Measurements from ENCODE around the gene WSCD2. TPM values are rescaled to one million over a fixed set of nuclear protein-coding genes. Genes with fewer than 3 reads are reported as not detected.

WSCD2 gene
- total RNA-seq, 2 donors from 2014 or later = not detected

DNA sequence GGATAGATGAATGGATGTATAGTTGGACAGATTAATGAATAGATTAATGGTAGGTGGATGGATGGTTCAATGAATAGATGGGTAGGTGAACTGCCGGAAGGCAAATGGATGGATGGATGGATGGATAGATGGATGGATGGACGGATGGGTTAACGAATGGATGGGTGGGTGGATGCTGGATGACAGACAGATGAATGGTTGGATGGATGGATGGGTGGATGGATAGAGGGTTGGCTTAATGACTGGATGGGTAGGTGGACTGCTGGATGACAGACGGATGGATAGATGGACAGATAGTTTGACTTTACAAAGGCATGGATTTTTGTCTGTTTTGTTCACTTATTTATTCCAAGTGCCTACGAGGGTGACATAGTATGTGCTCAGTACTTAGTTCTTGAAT lies 64.4 kb downstream of the WSCD2 start:
- Mint-ChIP-seq H3K36me3 (no peaks in the 10 kb centered on the region), H3K27ac (no peak overlapping the region), H3K9me3 (no peaks in the 10 kb centered on the region)
- DNase-seq (ENCODE audit: low spot score in 2 of 2) (no peak), ATAC-seq (no peak)

- Mint-ChIP-seq H3K9me3 (no peaks in the 10 kb centered on the region), H3K27ac (no peak overlapping the region), H3K36me3 (no peaks in the 10 kb centered on the region)
- ATAC-seq (no peak), DNase-seq (ENCODE audit: low spot score in 2 of 2) (peak in 1 of 2 donors; percentile 19)
Measured at GRCh38 chr12:108193917-108194316, 64.8 kb downstream of the WSCD2 start.

- DNase-seq (ENCODE audit: low spot score in 2 of 2) = no peak
- no peak for ATAC-seq
- H3K36me3 Mint-ChIP-seq = no peaks in the 10 kb centered on the region
- H3K9me3 Mint-ChIP-seq = no peaks in the 10 kb centered on the region
- no peak overlapping the region for H3K27ac Mint-ChIP-seq
Measured at GRCh38 chr12:108194585-108194984, 65.5 kb downstream of the WSCD2 start.

DNA sequence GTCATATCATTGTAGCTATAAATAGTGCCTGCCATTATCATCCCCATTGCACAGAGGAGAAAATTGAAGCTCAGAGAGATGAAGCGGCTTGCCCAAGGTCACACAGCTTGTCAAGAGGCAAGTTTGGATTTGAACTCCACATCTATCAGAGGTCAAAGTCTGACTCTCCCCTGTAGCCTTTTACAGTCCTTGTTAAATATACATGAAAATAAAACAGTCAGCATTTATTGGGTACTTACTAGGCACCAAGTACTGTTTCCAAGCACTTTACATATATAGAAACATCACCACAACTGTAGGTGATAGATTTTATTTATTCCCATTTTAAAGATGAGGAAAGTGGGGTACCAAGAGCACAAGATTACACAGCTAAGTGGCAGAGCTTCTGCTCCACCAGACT lies 67.2 kb downstream of the WSCD2 start:
- ATAC-seq = no peak
- H3K9me3 Mint-ChIP-seq = no peaks in the 10 kb centered on the region
- H3K36me3 Mint-ChIP-seq = no peaks in the 10 kb centered on the region
- no peak overlapping the region for H3K27ac Mint-ChIP-seq
- no peak for DNase-seq (ENCODE audit: low spot score in 2 of 2)

- no peak overlapping the region for H3K27ac Mint-ChIP-seq
- H3K36me3 Mint-ChIP-seq = no peaks in the 10 kb centered on the region
- DNase-seq (ENCODE audit: low spot score in 2 of 2) (no peak), ATAC-seq (no peak)
- H3K9me3 Mint-ChIP-seq = no peaks in the 10 kb centered on the region
Measured at GRCh38 chr12:108196921-108197320, 67.8 kb downstream of the WSCD2 start.

- H3K9me3 Mint-ChIP-seq = no peaks in the 10 kb centered on the region
- H3K36me3 Mint-ChIP-seq = no peaks in the 10 kb centered on the region
- DNase-seq (ENCODE audit: low spot score in 2 of 2) (no peak), ATAC-seq (no peak)
- no peak overlapping the region for H3K27ac Mint-ChIP-seq
Measured at GRCh38 chr12:108198043-108198442, 69.0 kb downstream of the WSCD2 start.

DNA sequence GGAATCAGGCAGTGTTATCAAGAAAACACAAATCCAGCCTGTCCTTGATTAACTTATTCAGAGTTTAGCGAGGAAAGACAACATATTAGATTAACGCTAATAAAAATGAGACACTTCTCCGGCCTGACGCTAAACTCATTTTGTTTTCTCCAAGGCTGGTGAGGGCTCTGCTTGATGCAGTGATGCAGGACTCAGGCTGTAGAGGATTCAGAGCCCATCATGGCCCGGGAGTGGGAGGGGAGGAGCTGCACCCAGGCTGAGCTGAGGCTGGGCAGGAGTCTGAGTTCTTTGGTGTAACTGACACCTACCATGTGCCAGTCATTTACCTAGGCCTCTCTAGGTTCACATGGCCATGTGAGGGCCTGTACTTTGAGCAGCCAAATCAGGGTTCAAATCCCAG lies 70.0 kb downstream of the WSCD2 start:
- H3K36me3 Mint-ChIP-seq = no peaks in the 10 kb centered on the region
- ATAC-seq (no peak), DNase-seq (ENCODE audit: low spot score in 2 of 2) (no peak)
- H3K27ac Mint-ChIP-seq = no peak overlapping the region
- H3K9me3 Mint-ChIP-seq = no peaks in the 10 kb centered on the region

- no peaks in the 10 kb centered on the region for H3K36me3 Mint-ChIP-seq
- DNase-seq (ENCODE audit: low spot score in 2 of 2) = no peak
- H3K27ac Mint-ChIP-seq = no peak overlapping the region
- ATAC-seq = no peak
- no peaks in the 10 kb centered on the region for H3K9me3 Mint-ChIP-seq
Measured at GRCh38 chr12:108201808-108202207, 72.7 kb downstream of the WSCD2 start.

GRCh38 chr12:108204117-108204987 lies 75.3 kb downstream of the WSCD2 start:
- H3K9me3 Mint-ChIP-seq = no peaks in the 10 kb centered on the region
- DNase-seq (ENCODE audit: low spot score in 2 of 2) (no peak), ATAC-seq (no peak)
- no peak overlapping the region for H3K27ac Mint-ChIP-seq
- H3K36me3 Mint-ChIP-seq = no peaks in the 10 kb centered on the region

DNA sequence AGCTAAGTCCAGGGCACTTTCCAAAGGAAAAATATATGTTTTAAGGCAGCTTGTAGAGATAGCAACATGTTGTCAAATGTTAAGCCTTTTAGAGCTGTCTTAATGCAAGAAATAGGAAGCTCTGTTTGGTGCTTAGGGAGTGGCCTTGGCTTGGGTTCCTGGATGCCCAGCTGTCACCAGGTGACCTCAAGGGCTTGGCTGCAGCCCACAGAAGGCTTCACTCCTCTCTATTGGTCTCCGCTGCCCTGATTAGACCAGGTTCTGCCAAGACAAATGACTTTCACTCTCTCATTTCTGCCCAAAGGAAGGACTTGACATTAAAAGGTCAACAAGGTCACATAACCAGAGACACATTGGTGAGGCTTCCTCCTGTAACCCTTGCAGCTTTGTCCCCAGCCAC lies 76.8 kb downstream of the WSCD2 start:
- ATAC-seq = no peak
- H3K36me3 Mint-ChIP-seq = no peaks in the 10 kb centered on the region
- DNase-seq (ENCODE audit: low spot score in 2 of 2) = no peak
- H3K9me3 Mint-ChIP-seq = no peaks in the 10 kb centered on the region
- H3K27ac Mint-ChIP-seq = no peak overlapping the region

- no peaks in the 10 kb centered on the region for H3K9me3 Mint-ChIP-seq
- DNase-seq (ENCODE audit: low spot score in 2 of 2) (no peak), ATAC-seq (no peak)
- H3K36me3 Mint-ChIP-seq = no peaks in the 10 kb centered on the region
- H3K27ac Mint-ChIP-seq = no peak overlapping the region
Measured at GRCh38 chr12:108207791-108208730, 79.0 kb downstream of the WSCD2 start.

DNA sequence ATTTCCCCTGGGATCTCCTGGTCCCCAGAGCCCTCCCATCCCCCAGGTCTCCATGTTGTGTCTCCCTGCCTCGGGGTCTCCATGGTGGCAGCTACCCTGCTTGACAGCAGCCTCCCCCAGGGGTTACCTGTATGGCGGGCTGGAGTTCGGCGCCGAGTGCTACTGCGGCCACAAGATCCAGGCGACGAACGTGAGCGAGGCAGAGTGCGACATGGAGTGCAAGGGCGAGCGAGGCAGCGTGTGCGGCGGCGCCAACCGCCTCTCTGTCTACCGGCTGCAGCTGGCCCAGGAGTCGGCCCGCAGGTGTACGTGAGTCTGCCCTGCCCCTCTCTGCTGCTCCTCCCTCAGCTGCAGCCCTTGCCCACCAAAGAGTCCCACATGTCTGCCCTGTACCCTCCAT lies 80.9 kb downstream of the WSCD2 start:
- ATAC-seq = no peak
- no peaks in the 10 kb centered on the region for H3K36me3 Mint-ChIP-seq
- H3K27ac Mint-ChIP-seq = no peak overlapping the region
- H3K9me3 Mint-ChIP-seq = no peaks in the 10 kb centered on the region
- no peak for DNase-seq (ENCODE audit: low spot score in 2 of 2)

- DNase-seq (ENCODE audit: low spot score in 2 of 2) (no peak), ATAC-seq (no peak)
- H3K9me3 Mint-ChIP-seq = no peaks in the 10 kb centered on the region
- no peaks in the 10 kb centered on the region for H3K36me3 Mint-ChIP-seq
- no peak overlapping the region for H3K27ac Mint-ChIP-seq
Measured at GRCh38 chr12:108211157-108211556, 82.1 kb downstream of the WSCD2 start.

DNA sequence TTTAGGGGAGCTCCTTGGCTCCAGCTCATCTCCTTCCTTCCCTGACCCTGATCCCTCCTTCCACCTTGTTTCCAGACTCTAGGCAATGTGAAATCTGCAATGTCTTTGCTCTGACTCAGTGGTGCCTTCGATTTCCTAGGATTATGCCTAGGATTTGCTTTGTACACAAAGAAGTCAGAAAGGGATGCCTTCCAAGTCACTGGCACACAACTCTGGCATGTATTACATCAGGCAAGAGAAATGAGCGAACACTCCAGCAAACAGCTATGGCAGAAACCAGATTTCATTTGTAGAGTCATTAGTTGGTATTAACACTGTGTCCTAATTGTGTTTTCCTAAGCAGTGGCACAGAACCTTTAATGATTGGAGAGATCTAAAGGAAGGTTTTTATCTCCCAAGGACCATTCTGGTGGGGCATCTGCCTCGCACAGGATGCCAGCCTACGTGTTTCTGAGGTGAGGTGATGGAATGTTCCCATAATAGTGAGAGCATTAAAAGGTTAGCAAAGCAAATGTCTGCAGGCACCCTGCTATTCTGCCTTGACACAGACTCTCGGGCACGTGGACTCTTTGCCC lies 84.9 kb downstream of the WSCD2 start:
- Mint-ChIP-seq H3K27ac (no peak overlapping the region), H3K9me3 (no peaks in the 10 kb centered on the region), H3K36me3 (no peaks in the 10 kb centered on the region)
- ATAC-seq (no peak), DNase-seq (ENCODE audit: low spot score in 2 of 2) (no peak)

DNA sequence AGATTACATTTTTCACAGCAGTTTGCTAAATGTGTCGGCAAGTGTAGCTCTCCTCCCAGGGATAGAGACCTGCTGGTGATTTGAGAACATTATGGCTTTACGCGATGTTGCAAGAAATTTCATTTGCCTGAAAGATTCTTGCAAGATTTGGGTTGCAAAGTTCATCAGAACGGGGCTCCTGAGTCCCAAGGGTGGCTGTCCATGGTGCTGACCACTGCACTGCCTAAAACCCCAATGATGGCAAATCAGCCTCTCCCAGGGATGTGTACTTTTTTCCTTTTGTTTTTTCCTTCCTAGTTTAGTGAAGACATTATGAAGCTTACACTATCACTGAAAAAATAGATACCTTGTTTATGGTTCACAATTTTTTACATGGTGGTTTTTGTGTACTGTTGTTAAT lies 85.4 kb downstream of the WSCD2 start:
- DNase-seq (ENCODE audit: low spot score in 2 of 2) = peak in 1 of 2 donors; percentile 13
- Mint-ChIP-seq H3K27ac (no peak overlapping the region), H3K36me3 (no peaks in the 10 kb centered on the region), H3K9me3 (no peaks in the 10 kb centered on the region)
- ATAC-seq = no peak

- Mint-ChIP-seq H3K9me3 (no peaks in the 10 kb centered on the region), H3K27ac (no peak overlapping the region)
- ATAC-seq = no peak
Measured at GRCh38 chr12:108215458-108215857, 86.4 kb downstream of the WSCD2 start.

GRCh38 chr12:108218921-108219320 lies 89.8 kb downstream of the WSCD2 start:
- ATAC-seq (no peak), DNase-seq (ENCODE audit: low spot score in 2 of 2) (no peak)
- Mint-ChIP-seq H3K36me3 (no peaks in the 10 kb centered on the region), H3K27ac (no peak overlapping the region), H3K9me3 (no peaks in the 10 kb centered on the region)

More at GRCh38 chr12:108215458-108215857, 86.4 kb downstream of the WSCD2 start:
- H3K36me3 Mint-ChIP-seq = no peaks in the 10 kb centered on the region
- no peak for DNase-seq (ENCODE audit: low spot score in 2 of 2)

Measured in activated naive CD4-positive, alpha-beta T cell treated with anti-CD3 and anti-CD28 coated beads, Interleukin-2, amount 50 U/mL, for 72 hours (primary cell).